GM23248 (cell line): ENCODE results near the gene TAS1R3. TPM values are rescaled to one million over a fixed set of nuclear protein-coding genes. Genes with fewer than 3 reads are reported as not detected.
A peak's percentile ranks its signal among the peaks of the same experiment; 100 is the strongest.

Experiments used
- DNase-seq: peaks from one replicate; pipeline ENCODE4 v3.0.0-alpha.2; 2015
- H2AFZ ChIP-seq: fragments of 200-600 bp; sonication (generic); 2 replicates; pipeline ENCODE4 v1.6.1; 2016; ENCODE audit warnings: antibody characterized with exemption
- H3F3A ChIP-seq: fragments of 200-600 bp; sonication (generic); 2 replicates; pipeline ENCODE4 v1.6.1; 2016; ENCODE audit warnings: mild to moderate bottlenecking, antibody characterized with exemption, mixed run types; ENCODE audit not compliant: insufficient read depth
- H3K27ac ChIP-seq: fragments of 200-600 bp; sonication (generic); 2 replicates; pipeline ENCODE4 v1.5.1; 2016; ENCODE audit warnings: mild to moderate bottlenecking
- H3K27me3 ChIP-seq: fragments of 200-600 bp; sonication (generic); replicated peaks from 2 replicates; pipeline ENCODE4 v1.6.1; 2016; ENCODE audit warnings: mild to moderate bottlenecking; ENCODE audit not compliant: insufficient read depth
- H3K36me3 ChIP-seq: fragments of 200-600 bp; sonication (generic); 2 replicates; pipeline ENCODE4 v1.6.1; 2016; ENCODE audit warnings: low read depth, mild to moderate bottlenecking
- H3K4me1 ChIP-seq: fragments of 200-600 bp; sonication (generic); 2 replicates; pipeline ENCODE4 v1.6.1; 2016; ENCODE audit warnings: mild to moderate bottlenecking; ENCODE audit not compliant: insufficient read depth
- H3K4me2 ChIP-seq: fragments of 200-600 bp; sonication (generic); one replicate; pipeline ENCODE4 v1.6.1; 2016; ENCODE audit warnings: mild to moderate bottlenecking; ENCODE audit not compliant: unreplicated experiment
- H3K4me3 ChIP-seq: fragments of 200-600 bp; sonication (generic); 2 replicates; pipeline ENCODE4 v1.5.1; 2016; ENCODE audit warnings: mild to moderate bottlenecking
- H3K79me2 ChIP-seq: fragments of 200-600 bp; sonication (generic); 2 replicates; pipeline ENCODE4 v1.6.1; 2016; ENCODE audit warnings: mild to moderate bottlenecking; ENCODE audit not compliant: insufficient read depth
- H3K9ac ChIP-seq: fragments of 200-600 bp; sonication (generic); 2 replicates; pipeline ENCODE4 v1.6.1; 2016; ENCODE audit warnings: mild to moderate bottlenecking
- H3K9me2 ChIP-seq: fragments of 200-600 bp; sonication (generic); 2 replicates; pipeline ENCODE4 v1.6.1; 2016; ENCODE audit warnings: mixed run types, mild to moderate bottlenecking, moderate library complexity; ENCODE audit not compliant: insufficient read depth
- H3K9me3 ChIP-seq: fragments of 200-600 bp; sonication (generic); one replicate; pipeline ENCODE4 v1.6.1; 2017; ENCODE audit warnings: low read depth
- H4K20me1 ChIP-seq: fragments of 200-600 bp; sonication (generic); 2 replicates; pipeline ENCODE4 v1.6.0; 2016; ENCODE audit not compliant: insufficient read depth
- EZH2 ChIP-seq: fragments of 200-600 bp; sonication (generic); IDR thresholded peaks from 2 replicates; pipeline ENCODE4 v1.6.1; 2018; ENCODE audit warnings: antibody characterized with exemption, mild to moderate bottlenecking; ENCODE audit not compliant: insufficient read depth, poor library complexity, severe bottlenecking
- EZH2phosphoT487 ChIP-seq: fragments of 200-600 bp; sonication (generic); IDR thresholded peaks from 2 replicates; pipeline ENCODE4 v1.6.1; 2018; ENCODE audit warnings: antibody characterized with exemption, moderate library complexity, mild to moderate bottlenecking, low read depth; ENCODE audit not compliant: insufficient read depth
- WGBS, 2 experiments: methylation state at CpG; one replicate each; pipeline ENCODE4 v1.1.6; 2015 to 2017; ENCODE audit warnings: low lambda C conversion rate in 2 of 2, low coverage in 1 of 2; ENCODE audit errors: missing lambda C conversion rate in 2 of 2; 5-methylcytosine and 5-hydroxymethylcytosine counted together
- in situ Hi-C: fragments of 300-500 bp; cut with MboI; formaldehyde crosslinking; loops from 2 replicates; pipeline ENCODE4 v1.15.0; 2020
- polyA plus RNA-seq: library from polyadenylated mRNA; unstranded; fragments of >200 nt; fragmentation: Nextera tagmentation; extraction: Ambion mirVana; gene quantifications from 2 replicates; pipeline ENCODE4 v1.2.1, GENCODE V29; 2016
- total RNA-seq: library from RNA; depleted of rRNA; stranded (reverse); fragments of >200 nt; shearing (Covaris generic); gene quantifications from 2 replicates; pipeline ENCODE4 v1.2.3, GENCODE V29; 2014

The TAS1R3 gene
- total and polyA plus RNA-seq, 2 experiments from 2014 or later: 0.54 TPM; not detected in 1

- TF ChIP-seq EZH2phosphoT487: no peak
- no peak for TF ChIP-seq EZH2
- H4K20me1 ChIP-seq: no peaks in the 10 kb centered on the region
- H3K9ac ChIP-seq: peak within 1 kb of the TSS; percentile 98
- WGBS, 2 experiments: 0 to 1% methylated on average over 67 to 84 of the region's 85 CpGs
- H3K9me3 ChIP-seq: no peaks in the 10 kb centered on the region
- peak; percentile 100 for DNase-seq
- peak within 1 kb of the TSS; percentile 58 for H2AFZ ChIP-seq
- no peaks in the 10 kb centered on the region for H3K27me3 ChIP-seq
- H3K9me2 ChIP-seq: no peaks in the 10 kb centered on the region
- H3K4me3 ChIP-seq: peak within 1 kb of the TSS; percentile 85
- peak within 1 kb of the TSS; percentile 93 for H3K27ac ChIP-seq
- peaks cover 18% of the 10 kb centered on the region; the same call in 1 of the 2 replicates for H3F3A ChIP-seq
- H3K36me3 ChIP-seq: no peaks in the 10 kb centered on the region
- in situ Hi-C loops: no loop called here
- peaks cover 9% of the 10 kb centered on the region for H3K4me1 ChIP-seq
- H3K79me2 ChIP-seq: peaks cover 52% of the 10 kb centered on the region
- peak within 1 kb of the TSS; percentile 95 for H3K4me2 ChIP-seq
Observed at GRCh38 chr1:1374929-1375662, 44.0 kb downstream of the TAS1R3 start, which contains the start of gene AURKAIP1. TSS of gene AURKAIP1 (minus strand) at chr1:1375207. CDS start at chr1:1374756, 451 bp downstream.

GRCh38 chr1:1376551-1377226 lies 45.6 kb downstream of the TAS1R3 start:
- peaks cover 47% of the 10 kb centered on the region for H3K79me2 ChIP-seq
- H3K27ac ChIP-seq: no peak overlapping the region
- H4K20me1 ChIP-seq: no peaks in the 10 kb centered on the region
- no peaks in the 10 kb centered on the region for H3K9me2 ChIP-seq
- no peaks in the 10 kb centered on the region for H3K36me3 ChIP-seq
- H3K4me1 ChIP-seq: peaks cover 9% of the 10 kb centered on the region
- no peak overlapping the region for H3K4me3 ChIP-seq
- no peak for TF ChIP-seq EZH2phosphoT487
- TF ChIP-seq EZH2: no peak
- peaks cover 18% of the 10 kb centered on the region; the same call in 1 of the 2 replicates for H3F3A ChIP-seq
- H3K9me3 ChIP-seq: no peaks in the 10 kb centered on the region
- H2AFZ ChIP-seq: no peak overlapping the region
- 0 out of 2 replicates have a peak overlapping the region, but pooled peaks have one; percentile 98 for H3K9ac ChIP-seq
- peak; percentile 4 for DNase-seq
- 90% methylated on average over 10 of the region's 10 CpGs for WGBS, 2 experiments
- in situ Hi-C loops: no loop called here
- no peaks in the 10 kb centered on the region for H3K27me3 ChIP-seq
- H3K4me2 ChIP-seq: no peak overlapping the region

- no peak for DNase-seq
Observed at GRCh38 chr1:1377540-1378205, 46.6 kb downstream of the TAS1R3 start.

GRCh38 chr1:1380860-1381259 lies 49.8 kb downstream of the TAS1R3 start:
- H3K4me2 ChIP-seq: no peak overlapping the region
- H3K9me3 ChIP-seq: no peaks in the 10 kb centered on the region
- no peak overlapping the region for H3K27ac ChIP-seq
- 0 out of 2 replicates have a peak, but pooled peaks cover 3% of the 10 kb centered on the region for H3K4me1 ChIP-seq
- no peaks in the 10 kb centered on the region for H3K27me3 ChIP-seq
- no peaks in the 10 kb centered on the region for H4K20me1 ChIP-seq
- TF ChIP-seq EZH2: no peak
- TF ChIP-seq EZH2phosphoT487: no peak
- H3K9ac ChIP-seq: no peak overlapping the region
- in situ Hi-C loops: no loop called here
- H2AFZ ChIP-seq: no peak overlapping the region
- no peak overlapping the region for H3K4me3 ChIP-seq
- 0 out of 2 replicates have a peak, but pooled peaks cover 4% of the 10 kb centered on the region for H3K36me3 ChIP-seq
- WGBS, 2 experiments: 87 to 95% methylated on average over 13 to 16 of the region's 16 CpGs
- H3K9me2 ChIP-seq: no peaks in the 10 kb centered on the region
- H3K79me2 ChIP-seq: peaks cover 50% of the 10 kb centered on the region
- no peak for DNase-seq
- peaks cover 17% of the 10 kb centered on the region; the same call in 1 of the 2 replicates for H3F3A ChIP-seq

More at GRCh38 chr1:1377540-1378205, 46.6 kb downstream of the TAS1R3 start:
- no peaks in the 10 kb centered on the region for H4K20me1 ChIP-seq
- H3F3A ChIP-seq: peaks cover 18% of the 10 kb centered on the region; the same call in 1 of the 2 replicates
- H3K9ac ChIP-seq: no peak overlapping the region
- H2AFZ ChIP-seq: no peak overlapping the region
- H3K4me2 ChIP-seq: no peak overlapping the region
- no peaks in the 10 kb centered on the region for H3K36me3 ChIP-seq
- TF ChIP-seq EZH2phosphoT487 (no peak), EZH2 (no peak)
- 0 out of 2 replicates have a peak, but pooled peaks cover 4% of the 10 kb centered on the region for H3K4me1 ChIP-seq
- H3K9me2 ChIP-seq: no peaks in the 10 kb centered on the region
- H3K27me3 ChIP-seq: no peaks in the 10 kb centered on the region
- H3K79me2 ChIP-seq: peaks cover 44% of the 10 kb centered on the region
- H3K9me3 ChIP-seq: no peaks in the 10 kb centered on the region
- in situ Hi-C loops: no loop called here
- WGBS, 2 experiments: 94 to 95% methylated on average over 16 of the region's 16 CpGs
- no peak overlapping the region for H3K27ac ChIP-seq
- H3K4me3 ChIP-seq: no peak overlapping the region
